Muscle layer of colon (tissue), 2 donors: Measurements from ENCODE around the gene SCG3.

ENCODE experiments used
- H3K27ac ChIP-seq: one replicate; pipeline ENCODE4 v1.7.0; 2013; ENCODE audit warnings: low read depth, mild to moderate bottlenecking, low read length, moderate library complexity
- H3K27me3 ChIP-seq, 2 donors: one replicate each; pipeline ENCODE4 v1.7.0; 2013; ENCODE audit warnings: low read length in 2 of 2, mild to moderate bottlenecking in 2 of 2; ENCODE audit not compliant: insufficient read depth in 2 of 2, control insufficient read depth in 1 of 2
- H3K36me3 ChIP-seq: one replicate; pipeline ENCODE4 v1.7.0; 2013; ENCODE audit warnings: mild to moderate bottlenecking, low read length; ENCODE audit not compliant: insufficient read depth
- H3K4me1 ChIP-seq: one replicate; pipeline ENCODE4 v1.7.0; 2013; ENCODE audit warnings: mild to moderate bottlenecking, low read length; ENCODE audit not compliant: insufficient read depth
- H3K4me3 ChIP-seq, 2 donors: one replicate each; pipeline ENCODE4 v1.7.0; 2013; ENCODE audit warnings: low read length in 2 of 2, low read depth in 1 of 2, mild to moderate bottlenecking in 1 of 2, moderate library complexity in 1 of 2
- H3K9ac ChIP-seq: one replicate; pipeline ENCODE4 v1.7.0; 2013; ENCODE audit warnings: low read length
- H3K9me3 ChIP-seq: one replicate; pipeline ENCODE4 v1.7.0; 2013; ENCODE audit warnings: mild to moderate bottlenecking, low read length
- donor health status: abdominal sarcoma.
- donor health status: Adenocarcinoma of cecum.

The SCG3 gene

GRCh38 chr15:51688863-51689262, 7.6 kb downstream of the SCG3 start:
- H3K9ac ChIP-seq, result no peak overlapping the region
- no peaks in the 10 kb centered on the region for H3K4me1 ChIP-seq
- no peaks in the 10 kb centered on the region for H3K36me3 ChIP-seq
- H3K27ac ChIP-seq, result no peak overlapping the region
- H3K4me3 ChIP-seq, result no peak overlapping the region
- H3K27me3 ChIP-seq, result no peaks in the 10 kb centered on the region
- no peaks in the 10 kb centered on the region for H3K9me3 ChIP-seq

DNA sequence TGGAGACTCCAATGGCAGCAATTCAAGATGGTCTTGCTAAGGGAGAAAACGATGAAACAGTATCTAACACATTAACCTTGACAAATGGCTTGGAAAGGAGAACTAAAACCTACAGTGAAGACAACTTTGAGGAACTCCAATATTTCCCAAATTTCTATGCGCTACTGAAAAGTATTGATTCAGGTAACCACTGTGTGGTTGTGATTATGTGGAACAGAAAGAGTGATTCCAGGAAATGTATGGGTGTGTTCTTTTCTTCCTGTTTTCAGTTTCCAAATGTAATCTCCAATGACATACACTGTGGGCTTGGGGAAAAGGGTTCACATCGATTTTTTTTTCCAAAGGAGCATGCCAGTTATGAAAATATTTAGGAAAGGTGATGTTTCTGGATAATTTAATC, 10.9 kb downstream of the SCG3 start:
- no peaks in the 10 kb centered on the region for H3K9me3 ChIP-seq
- no peaks in the 10 kb centered on the region for H3K27me3 ChIP-seq
- H3K4me1 ChIP-seq, result no peaks in the 10 kb centered on the region
- H3K36me3 ChIP-seq, result no peaks in the 10 kb centered on the region
- H3K9ac ChIP-seq, result no peak overlapping the region
- no peak overlapping the region for H3K27ac ChIP-seq
- no peak overlapping the region for H3K4me3 ChIP-seq

- Histone ChIP-seq H3K4me3 (no peak overlapping the region), H3K9me3 (no peaks in the 10 kb centered on the region), H3K36me3 (no peaks in the 10 kb centered on the region), H3K27ac (no peak overlapping the region), H3K9ac (no peak overlapping the region), H3K27me3 (no peaks in the 10 kb centered on the region), H3K4me1 (no peaks in the 10 kb centered on the region)
Measured at GRCh38 chr15:51696566-51696965, 15.3 kb downstream of the SCG3 start.

DNA sequence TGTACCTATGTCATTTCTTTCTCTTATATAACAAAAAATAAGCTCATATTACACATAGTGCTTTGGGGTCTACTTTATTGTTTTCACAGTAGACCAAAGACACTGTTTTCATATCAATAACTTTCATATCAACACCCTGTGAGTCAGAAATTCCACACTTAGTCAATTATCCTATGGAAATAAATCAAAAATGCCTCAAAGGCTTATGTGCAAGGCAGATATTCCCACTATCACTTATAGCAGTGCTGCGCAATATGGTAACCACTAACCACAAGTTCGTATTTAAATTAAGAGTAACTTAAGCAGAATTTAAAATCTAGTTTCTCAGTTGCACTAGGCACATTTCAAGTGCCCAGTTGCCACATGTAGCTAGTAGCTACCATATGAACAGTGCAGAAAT, 15.9 kb downstream of the SCG3 start:
- Histone ChIP-seq H3K9me3 (no peaks in the 10 kb centered on the region), H3K36me3 (no peaks in the 10 kb centered on the region), H3K27me3 (no peaks in the 10 kb centered on the region), H3K4me1 (no peaks in the 10 kb centered on the region), H3K4me3 (no peak overlapping the region), H3K9ac (no peak overlapping the region), H3K27ac (no peak overlapping the region)

DNA sequence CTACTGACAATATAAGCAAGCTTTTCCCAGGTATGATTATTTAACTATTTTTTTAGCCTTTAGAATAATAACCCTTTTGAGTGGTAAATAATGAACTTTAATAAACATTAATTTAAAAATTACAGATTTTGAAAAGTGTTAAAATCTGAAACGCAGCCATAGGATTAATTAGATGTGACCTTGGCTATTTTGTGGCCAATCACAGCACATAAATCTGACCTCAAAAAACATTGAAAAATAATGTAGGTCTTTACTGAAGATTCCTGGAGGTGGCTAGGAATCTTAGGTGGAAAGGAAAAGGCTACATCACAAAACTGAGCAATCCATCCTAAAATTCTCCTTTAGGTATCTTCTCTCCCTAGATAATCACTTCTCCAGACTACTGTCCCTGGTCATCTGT, 18.1 kb downstream of the SCG3 start:
- H3K27ac ChIP-seq, result no peak overlapping the region
- H3K4me3 ChIP-seq, result no peak overlapping the region
- H3K9me3 ChIP-seq, result no peaks in the 10 kb centered on the region
- H3K4me1 ChIP-seq, result no peaks in the 10 kb centered on the region
- no peaks in the 10 kb centered on the region for H3K36me3 ChIP-seq
- no peak overlapping the region for H3K9ac ChIP-seq
- no peaks in the 10 kb centered on the region for H3K27me3 ChIP-seq

DNA sequence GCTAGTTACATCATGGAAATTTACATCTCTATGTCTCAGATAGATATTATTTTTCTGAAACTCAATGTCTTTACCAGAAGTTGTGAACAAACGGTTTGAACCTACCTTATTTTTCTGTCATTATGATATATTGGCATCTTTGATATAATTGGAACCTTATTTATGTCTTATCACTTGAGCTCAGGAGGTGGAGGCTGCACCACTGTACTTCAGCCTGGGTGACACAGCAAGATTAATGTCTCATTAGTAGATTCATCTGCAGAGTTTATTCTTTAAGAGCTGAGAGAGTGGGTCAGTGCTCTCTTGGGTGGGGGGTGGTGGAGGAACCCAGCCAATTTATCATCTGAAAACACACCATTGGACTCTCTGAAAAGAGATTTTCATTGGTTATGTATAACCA, 21.4 kb downstream of the SCG3 start:
- no peaks in the 10 kb centered on the region for H3K4me1 ChIP-seq
- H3K27ac ChIP-seq, result no peak overlapping the region
- no peaks in the 10 kb centered on the region for H3K36me3 ChIP-seq
- H3K27me3 ChIP-seq, result no peaks in the 10 kb centered on the region
- no peak overlapping the region for H3K9ac ChIP-seq
- H3K4me3 ChIP-seq, result no peak overlapping the region
- no peaks in the 10 kb centered on the region for H3K9me3 ChIP-seq

GRCh38 chr15:51706291-51706690, 25.0 kb downstream of the SCG3 start:
- no peaks in the 10 kb centered on the region for H3K27me3 ChIP-seq
- no peak overlapping the region for H3K9ac ChIP-seq
- H3K27ac ChIP-seq, result no peak overlapping the region
- no peaks in the 10 kb centered on the region for H3K9me3 ChIP-seq
- no peaks in the 10 kb centered on the region for H3K4me1 ChIP-seq
- H3K36me3 ChIP-seq, result no peaks in the 10 kb centered on the region
- no peak overlapping the region for H3K4me3 ChIP-seq

DNA sequence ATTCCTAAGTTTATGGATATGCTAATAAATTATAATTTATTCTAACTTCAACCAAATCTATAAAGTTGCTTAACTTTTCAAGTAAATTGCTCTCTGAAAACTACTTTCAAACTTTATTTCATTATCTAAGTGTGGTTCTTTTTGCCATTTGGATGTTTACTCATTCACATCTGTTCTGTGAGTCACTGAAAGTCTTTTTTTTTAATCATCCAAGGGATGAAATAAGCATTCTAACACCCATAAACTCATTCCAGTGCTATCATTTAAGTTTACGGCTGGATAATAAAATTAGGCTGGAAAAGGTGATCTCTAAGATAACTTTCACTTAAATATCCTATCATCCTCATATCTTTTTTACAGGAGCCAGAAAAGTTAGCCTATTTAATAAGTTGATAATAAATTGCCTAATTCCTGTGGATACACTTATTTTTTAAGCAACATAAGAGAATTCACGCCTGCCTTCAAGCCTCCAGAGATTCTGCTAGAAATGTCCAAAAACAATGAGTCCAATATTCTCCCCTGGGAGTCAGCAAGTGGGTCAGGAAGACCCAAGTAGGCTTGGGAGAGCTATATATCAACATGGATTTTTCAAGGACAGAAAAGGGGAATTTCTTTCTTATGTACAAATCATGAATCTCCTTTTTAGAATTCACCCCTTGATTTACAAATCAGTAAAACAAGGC, 25.8 kb downstream of the SCG3 start:
- Histone ChIP-seq H3K27ac (no peak overlapping the region), H3K9me3 (no peaks in the 10 kb centered on the region), H3K27me3 (no peaks in the 10 kb centered on the region), H3K9ac (no peak overlapping the region), H3K4me3 (no peak overlapping the region), H3K4me1 (no peaks in the 10 kb centered on the region), H3K36me3 (no peaks in the 10 kb centered on the region)

- Histone ChIP-seq H3K36me3 (no peaks in the 10 kb centered on the region), H3K9me3 (no peaks in the 10 kb centered on the region), H3K4me3 (no peak overlapping the region), H3K27ac (no peak overlapping the region), H3K9ac (no peak overlapping the region), H3K4me1 (no peaks in the 10 kb centered on the region), H3K27me3 (no peaks in the 10 kb centered on the region)
Measured at GRCh38 chr15:51708013-51708412, 26.7 kb downstream of the SCG3 start.

- no peaks in the 10 kb centered on the region for H3K36me3 ChIP-seq
- H3K4me3 ChIP-seq, result no peak overlapping the region
- no peaks in the 10 kb centered on the region for H3K9me3 ChIP-seq
- no peaks in the 10 kb centered on the region for H3K27me3 ChIP-seq
- H3K27ac ChIP-seq, result no peak overlapping the region
- H3K4me1 ChIP-seq, result no peaks in the 10 kb centered on the region
- no peak overlapping the region for H3K9ac ChIP-seq
Measured at GRCh38 chr15:51709031-51709430, 27.7 kb downstream of the SCG3 start.

- Histone ChIP-seq H3K36me3 (no peaks in the 10 kb centered on the region), H3K27me3 (no peaks in the 10 kb centered on the region), H3K4me3 (no peak overlapping the region), H3K27ac (no peak overlapping the region), H3K9me3 (no peaks in the 10 kb centered on the region), H3K9ac (no peak overlapping the region), H3K4me1 (no peaks in the 10 kb centered on the region)
Measured at GRCh38 chr15:51714162-51714561, 32.9 kb downstream of the SCG3 start.

GRCh38 chr15:51714911-51715310, 33.6 kb downstream of the SCG3 start:
- Histone ChIP-seq H3K9me3 (no peaks in the 10 kb centered on the region), H3K4me3 (no peak overlapping the region), H3K36me3 (no peaks in the 10 kb centered on the region), H3K27ac (no peak overlapping the region), H3K27me3 (no peaks in the 10 kb centered on the region), H3K4me1 (no peaks in the 10 kb centered on the region), H3K9ac (no peak overlapping the region)
